Skeletal muscle tissue (tissue), 4 donors: ENCODE measurements around the gene INPP5D. TPM values are rescaled to one million over a fixed set of nuclear protein-coding genes. Genes with fewer than 3 reads are reported as not detected.
"Not testable (repeated sequence)": the region's sequence is repeated elsewhere in the genome, so short reads cannot be mapped to it uniquely, and the experiment has no call there.

Source experiments
- H3K27ac ChIP-seq: one replicate; pipeline ENCODE4 v1.7.0; 2013; ENCODE audit warnings: mild to moderate bottlenecking, low read depth, low read length, inconsistent platforms
- H3K27me3 ChIP-seq, 3 donors: one replicate each; pipeline ENCODE4 v1.7.0; 2013; ENCODE audit warnings: low read length in 3 of 3; ENCODE audit not compliant: control insufficient read depth in 3 of 3, insufficient read depth in 3 of 3
- H3K36me3 ChIP-seq, 3 donors: one replicate each; pipeline ENCODE4 v1.7.0; 2013; ENCODE audit warnings: low read length in 3 of 3; ENCODE audit not compliant: control insufficient read depth in 3 of 3, insufficient read depth in 3 of 3
- H3K4me1 ChIP-seq, 3 donors: one replicate each; pipeline ENCODE4 v1.7.0; 2013; ENCODE audit warnings: low read length in 3 of 3, mild to moderate bottlenecking in 3 of 3; ENCODE audit not compliant: control insufficient read depth in 3 of 3, insufficient read depth in 3 of 3
- H3K4me3 ChIP-seq, 3 donors: one replicate each; pipeline ENCODE4 v1.7.0; 2013; ENCODE audit warnings: low read length in 3 of 3
- H3K9ac ChIP-seq, 3 donors: one replicate each; pipeline ENCODE4 v1.7.0; 2013; ENCODE audit warnings: low read length in 3 of 3, mild to moderate bottlenecking in 3 of 3, moderate library complexity in 2 of 3, low read depth in 1 of 3
- H3K9me3 ChIP-seq, 3 donors: one replicate each; pipeline ENCODE4 v1.7.0; 2013; ENCODE audit warnings: low read length in 3 of 3; ENCODE audit not compliant: control insufficient read depth in 3 of 3
- total RNA-seq: library from RNA; depleted of rRNA; stranded (reverse); fragments of >200 nt; gene quantifications from one replicate; pipeline ENCODE4 v1.2.3, GENCODE V29; 2014
- donor health status: Osteomylitis.

INPP5D gene
- total RNA-seq, 1 donor from 2014 or later = 8.4 TPM

- no peaks in the 10 kb centered on the region for H3K27me3 ChIP-seq
- peak overlapping the region; percentile 55 to 67 (median 66) for H3K4me3 ChIP-seq
- no peaks in the 10 kb centered on the region for H3K36me3 ChIP-seq
- peak overlapping the region; percentile 72 for H3K27ac ChIP-seq
- peaks cover 24 to 36% (median 34%) of the 10 kb centered on the region in 3 donors for H3K4me1 ChIP-seq
- H3K9me3 ChIP-seq = no peaks in the 10 kb centered on the region
- peak overlapping the region; percentile 38 to 66 (median 47) for H3K9ac ChIP-seq
Measured at GRCh38 chr2:233061591-233062450, 1.7 kb downstream of the INPP5D start.

GRCh38 chr2:233062451-233062850 is 2.3 kb downstream of the INPP5D start:
- no peaks in the 10 kb centered on the region for H3K27me3 ChIP-seq
- H3K4me1 ChIP-seq = peaks cover 24 to 36% (median 34%) of the 10 kb centered on the region in 3 donors
- H3K36me3 ChIP-seq = no peaks in the 10 kb centered on the region
- H3K9me3 ChIP-seq = no peaks in the 10 kb centered on the region
- H3K27ac ChIP-seq = no peak overlapping the region
- H3K9ac ChIP-seq = peak overlapping the region in 1 of 3 donors; percentile 45
- H3K4me3 ChIP-seq = peak overlapping the region; percentile 13 to 66 (median 55)

- peak overlapping the region in 1 of 3 donors; percentile 45 for H3K9ac ChIP-seq
- H3K4me3 ChIP-seq = no peak overlapping the region
- H3K9me3 ChIP-seq = no peaks in the 10 kb centered on the region
- H3K27me3 ChIP-seq = no peaks in the 10 kb centered on the region
- H3K36me3 ChIP-seq = no peaks in the 10 kb centered on the region
- peaks cover 24 to 36% (median 34%) of the 10 kb centered on the region in 3 donors for H3K4me1 ChIP-seq
- H3K27ac ChIP-seq = no peak overlapping the region
Measured at GRCh38 chr2:233062946-233063268, 2.8 kb downstream of the INPP5D start.

GRCh38 chr2:233063269-233063975 is 3.3 kb downstream of the INPP5D start:
- no peaks in the 10 kb centered on the region for H3K27me3 ChIP-seq
- H3K36me3 ChIP-seq = no peaks in the 10 kb centered on the region
- no peak overlapping the region for H3K4me3 ChIP-seq
- H3K4me1 ChIP-seq = peaks cover 24 to 36% (median 34%) of the 10 kb centered on the region in 3 donors
- H3K9me3 ChIP-seq = no peaks in the 10 kb centered on the region
- H3K27ac ChIP-seq = no peak overlapping the region
- H3K9ac ChIP-seq = no peak overlapping the region

- Histone ChIP-seq H3K27ac (no peak overlapping the region), H3K27me3 (no peaks in the 10 kb centered on the region), H3K9ac (no peak overlapping the region), H3K36me3 (no peaks in the 10 kb centered on the region), H3K9me3 (no peaks in the 10 kb centered on the region), H3K4me1 (peaks cover 24 to 36% (median 32%) of the 10 kb centered on the region in 3 donors), H3K4me3 (no peak overlapping the region)
Measured at GRCh38 chr2:233063976-233064411, 3.9 kb downstream of the INPP5D start.

GRCh38 chr2:233064530-233065199 is 4.5 kb downstream of the INPP5D start:
- Histone ChIP-seq H3K27ac (no peak overlapping the region), H3K9me3 (no peaks in the 10 kb centered on the region), H3K9ac (no peak overlapping the region), H3K27me3 (no peaks in the 10 kb centered on the region), H3K4me1 (peaks cover 20 to 31% (median 25%) of the 10 kb centered on the region in 3 donors), H3K4me3 (no peak overlapping the region), H3K36me3 (no peaks in the 10 kb centered on the region)

GRCh38 chr2:233065200-233065589 is 5.1 kb downstream of the INPP5D start:
- not testable (repeated sequence) for H3K9me3 ChIP-seq, H3K9ac ChIP-seq, H3K4me3 ChIP-seq, H3K27ac ChIP-seq, H3K36me3 ChIP-seq, H3K27me3 ChIP-seq
- H3K4me1 ChIP-seq = peaks cover 16 to 29% (median 23%) of the 10 kb centered on the region in 3 donors

GRCh38 chr2:233065954-233066470 is 5.9 kb downstream of the INPP5D start:
- H3K4me1 ChIP-seq = peaks cover 16 to 22% (median 22%) of the 10 kb centered on the region in 3 donors

GRCh38 chr2:233068762-233069418 is 8.7 kb downstream of the INPP5D start:
- Histone ChIP-seq H3K9ac (no peak overlapping the region), H3K4me3 (no peak overlapping the region), H3K27me3 (no peaks in the 10 kb centered on the region), H3K4me1 (peaks cover 0 to 2% (median 0%) of the 10 kb centered on the region in 3 donors), H3K27ac (no peak overlapping the region), H3K9me3 (peaks cover 0 to 4% (median 0%) of the 10 kb centered on the region in 3 donors), H3K36me3 (no peaks in the 10 kb centered on the region)

More at GRCh38 chr2:233065954-233066470, 5.9 kb downstream of the INPP5D start:
- Histone ChIP-seq H3K9ac (no peak overlapping the region), H3K36me3 (no peaks in the 10 kb centered on the region), H3K27ac (no peak overlapping the region), H3K27me3 (no peaks in the 10 kb centered on the region), H3K9me3 (no peaks in the 10 kb centered on the region), H3K4me3 (no peak overlapping the region)
